Measurements from ENCODE around the gene MUS81. TPM values are rescaled to one million over a fixed set of nuclear protein-coding genes. Genes with fewer than 3 reads are reported as not detected.

Gene MUS81
- total RNA-seq, 1 donor from 2014 or later, result 114 TPM

DNA sequence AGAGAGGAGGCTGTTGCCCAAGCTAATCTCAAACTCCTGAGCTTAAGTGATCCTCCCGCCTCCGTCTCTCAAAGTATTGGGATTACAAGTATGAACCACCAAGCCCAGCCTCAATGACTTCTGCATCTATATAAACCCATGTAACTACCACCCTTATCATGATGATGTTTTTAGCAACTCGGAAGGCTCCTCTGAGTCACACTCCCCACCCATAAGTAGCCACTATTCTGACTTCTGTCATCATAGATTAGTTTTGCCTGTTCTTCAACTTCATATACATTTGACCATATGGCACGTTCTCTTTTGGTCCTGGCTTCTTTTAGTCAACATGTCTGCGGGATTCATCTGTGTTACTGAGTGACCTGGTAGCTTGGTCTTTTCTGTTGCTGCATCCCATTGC is 46.4 kb downstream of the MUS81 start:
- H3K4me3 Mint-ChIP-seq (ENCODE audit: unreplicated experiment), result no peak overlapping the region
- H3K36me3 Mint-ChIP-seq (ENCODE audit: unreplicated experiment), result no peaks in the 10 kb centered on the region
- no peaks in the 10 kb centered on the region for H3K4me1 Mint-ChIP-seq (ENCODE audit: low read depth, unreplicated experiment)
- no peaks in the 10 kb centered on the region for H3K9me3 Mint-ChIP-seq (ENCODE audit: unreplicated experiment)
- no peak for DNase-seq
- peaks cover 12% of the 10 kb centered on the region for H3K27me3 Mint-ChIP-seq (ENCODE audit: unreplicated experiment)
- no peak overlapping the region for H3K27ac Mint-ChIP-seq (ENCODE audit: unreplicated experiment)
- TF ChIP-seq, protein P1, sequence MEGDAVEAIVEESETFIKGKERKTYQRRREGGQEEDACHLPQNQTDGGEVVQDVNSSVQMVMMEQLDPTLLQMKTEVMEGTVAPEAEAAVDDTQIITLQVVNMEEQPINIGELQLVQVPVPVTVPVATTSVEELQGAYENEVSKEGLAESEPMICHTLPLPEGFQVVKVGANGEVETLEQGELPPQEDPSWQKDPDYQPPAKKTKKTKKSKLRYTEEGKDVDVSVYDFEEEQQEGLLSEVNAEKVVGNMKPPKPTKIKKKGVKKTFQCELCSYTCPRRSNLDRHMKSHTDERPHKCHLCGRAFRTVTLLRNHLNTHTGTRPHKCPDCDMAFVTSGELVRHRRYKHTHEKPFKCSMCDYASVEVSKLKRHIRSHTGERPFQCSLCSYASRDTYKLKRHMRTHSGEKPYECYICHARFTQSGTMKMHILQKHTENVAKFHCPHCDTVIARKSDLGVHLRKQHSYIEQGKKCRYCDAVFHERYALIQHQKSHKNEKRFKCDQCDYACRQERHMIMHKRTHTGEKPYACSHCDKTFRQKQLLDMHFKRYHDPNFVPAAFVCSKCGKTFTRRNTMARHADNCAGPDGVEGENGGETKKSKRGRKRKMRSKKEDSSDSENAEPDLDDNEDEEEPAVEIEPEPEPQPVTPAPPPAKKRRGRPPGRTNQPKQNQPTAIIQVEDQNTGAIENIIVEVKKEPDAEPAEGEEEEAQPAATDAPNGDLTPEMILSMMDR (IDR thresholded peaks at IDR 0.05; ENCODE audit: partially characterized antibody, unreplicated experiment), result no peak

DNA sequence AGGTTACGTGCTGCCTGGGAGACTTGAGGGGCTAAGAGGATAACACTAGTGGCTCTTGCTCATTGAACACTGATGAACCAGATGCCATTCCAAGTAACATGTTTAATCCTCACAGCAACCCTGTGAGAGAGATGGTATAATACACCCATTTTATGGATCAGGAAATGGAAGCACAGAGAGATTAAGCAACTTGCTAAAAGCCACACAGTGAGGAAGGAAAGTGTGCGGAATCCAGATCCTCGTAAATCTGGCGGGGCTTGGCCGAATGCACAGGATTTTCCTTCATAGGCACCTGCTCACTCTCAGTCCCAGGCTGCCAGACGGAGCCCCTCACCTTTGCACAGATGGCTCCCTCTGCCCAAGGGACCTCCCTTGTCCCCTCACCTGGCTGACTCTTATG is 47.6 kb downstream of the MUS81 start:
- Mint-ChIP-seq H3K9me3 (ENCODE audit: unreplicated experiment) (no peaks in the 10 kb centered on the region), H3K4me3 (ENCODE audit: unreplicated experiment) (no peak overlapping the region), H3K27ac (ENCODE audit: unreplicated experiment) (no peak overlapping the region), H3K4me1 (ENCODE audit: low read depth, unreplicated experiment) (no peaks in the 10 kb centered on the region), H3K27me3 (ENCODE audit: unreplicated experiment) (peaks cover 9% of the 10 kb centered on the region), H3K36me3 (ENCODE audit: unreplicated experiment) (no peaks in the 10 kb centered on the region)
- TF ChIP-seq, protein P1 (IDR thresholded peaks at IDR 0.05; ENCODE audit: partially characterized antibody, unreplicated experiment), result no peak
- no peak for DNase-seq

- Mint-ChIP-seq H3K4me3 (ENCODE audit: unreplicated experiment) (no peak overlapping the region), H3K4me1 (ENCODE audit: low read depth, unreplicated experiment) (peaks cover 10% of the 10 kb centered on the region), H3K27ac (ENCODE audit: unreplicated experiment) (no peak overlapping the region), H3K9me3 (ENCODE audit: unreplicated experiment) (peaks cover 9% of the 10 kb centered on the region), H3K27me3 (ENCODE audit: unreplicated experiment) (peaks cover 18% of the 10 kb centered on the region), H3K36me3 (ENCODE audit: unreplicated experiment) (no peaks in the 10 kb centered on the region)
- DNase-seq, result no peak
- TF ChIP-seq, protein P1 (IDR thresholded peaks at IDR 0.05; ENCODE audit: partially characterized antibody, unreplicated experiment), result no peak
Measured at GRCh38 chr11:65911682-65912568, 51.7 kb downstream of the MUS81 start.

GRCh38 chr11:65912845-65913244 is 52.6 kb downstream of the MUS81 start:
- Mint-ChIP-seq H3K36me3 (ENCODE audit: unreplicated experiment) (no peaks in the 10 kb centered on the region), H3K4me3 (ENCODE audit: unreplicated experiment) (no peak overlapping the region), H3K27ac (ENCODE audit: unreplicated experiment) (no peak overlapping the region), H3K27me3 (ENCODE audit: unreplicated experiment) (peaks cover 20% of the 10 kb centered on the region), H3K4me1 (ENCODE audit: low read depth, unreplicated experiment) (peaks cover 10% of the 10 kb centered on the region), H3K9me3 (ENCODE audit: unreplicated experiment) (peaks cover 9% of the 10 kb centered on the region)
- TF ChIP-seq, protein P1 (IDR thresholded peaks at IDR 0.05; ENCODE audit: partially characterized antibody, unreplicated experiment), result no peak
- no peak for DNase-seq

Data from glutamatergic neuron (in vitro differentiated cells).